Subcutaneous adipose tissue (tissue), 4 donors: ENCODE results near the gene FECH. TPM values are rescaled to one million over a fixed set of nuclear protein-coding genes. Genes with fewer than 3 reads are reported as not detected.

Experiments
- CTCF ChIP-seq: fragments of 450-650 bp; IDR thresholded peaks from one replicate; pipeline ENCODE4 v1.5.1; 2016; ENCODE audit warnings: low read depth, mild to moderate bottlenecking, control low read depth, antibody characterized with exemption, moderate library complexity
- total RNA-seq, 4 donors: library from RNA; depleted of rRNA; stranded (reverse); fragments of >200 nt; gene quantifications; one replicate each; pipeline ENCODE4 v1.1.0, GENCODE V29; 2016

Gene FECH
- total RNA-seq, 4 donors from 2014 or later = 26.0 to 58.8 (median 37.8) TPM

GRCh38 chr18:57627488-57627887, 41.0 kb upstream of the FECH start:
- TF ChIP-seq CTCF = no peak

GRCh38 chr18:57624988-57625387, 38.5 kb upstream of the FECH start:
- no peak for TF ChIP-seq CTCF

GRCh38 chr18:57621246-57621604, 34.7 kb upstream of the FECH start:
- no peak for TF ChIP-seq CTCF

- TF ChIP-seq CTCF = no peak
Measured at GRCh38 chr18:57619876-57620275, 33.4 kb upstream of the FECH start.

- no peak for TF ChIP-seq CTCF
Measured at GRCh38 chr18:57618910-57619309, 32.4 kb upstream of the FECH start.

GRCh38 chr18:57603871-57604270, 17.4 kb upstream of the FECH start:
- no peak for TF ChIP-seq CTCF

GRCh38 chr18:57595347-57595746, 8.8 kb upstream of the FECH start:
- TF ChIP-seq CTCF = no peak

GRCh38 chr18:57589161-57589560, 2.7 kb upstream of the FECH start:
- no peak for TF ChIP-seq CTCF
